NB4 (cell line): ENCODE results near the gene S100A13.
"Not testable (repeated sequence)": the region's sequence is repeated elsewhere in the genome, so short reads cannot be mapped to it uniquely, and the experiment has no call there.

Experiments used
- DNase-seq: peaks from one replicate; pipeline ENCODE4 v3.0.0; 2010; ENCODE audit warnings: low read depth
- H3K4me3 ChIP-seq: one replicate; pipeline ENCODE4 v1.5.1; 2011; ENCODE audit warnings: mild to moderate bottlenecking, low read depth, low read length, moderate library complexity
- CTCF ChIP-seq: IDR thresholded peaks from one replicate; pipeline ENCODE4 v1.5.1; 2012; ENCODE audit warnings: low read depth, low read length
- MYC ChIP-seq: IDR thresholded peaks from 2 replicates; pipeline ENCODE4 v1.6.1; 2011; ENCODE audit warnings: low read depth, low read length
- POLR2A ChIP-seq: IDR thresholded peaks from 2 replicates; pipeline ENCODE4 v1.6.1; 2011; ENCODE audit warnings: mild to moderate bottlenecking; ENCODE audit not compliant: insufficient read length; ENCODE audit errors: extremely low read depth
- TF ChIP-seq, protein P1 (sequence below): IDR thresholded peaks from 2 replicates; pipeline ENCODE4 v1.6.1; 2011; ENCODE audit warnings: low read depth, low read length

The S100A13 gene

GRCh38 chr1:153592748-153593147 is 34.6 kb downstream of the S100A13 start:
- TF ChIP-seq CTCF, result no peak
- TF ChIP-seq, protein P1, sequence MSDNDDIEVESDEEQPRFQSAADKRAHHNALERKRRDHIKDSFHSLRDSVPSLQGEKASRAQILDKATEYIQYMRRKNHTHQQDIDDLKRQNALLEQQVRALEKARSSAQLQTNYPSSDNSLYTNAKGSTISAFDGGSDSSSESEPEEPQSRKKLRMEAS, result no peak
- no peak for TF ChIP-seq POLR2A
- TF ChIP-seq MYC, result no peak
- no peak for DNase-seq
- no peak overlapping the region for H3K4me3 ChIP-seq

- H3K4me3 ChIP-seq, result no peak overlapping the region
- no peak for DNase-seq
- no peak for TF ChIP-seq POLR2A
- TF ChIP-seq MYC, result no peak
Observed at GRCh38 chr1:153588482-153588881, 38.8 kb downstream of the S100A13 start.

GRCh38 chr1:153588033-153588432 is 39.3 kb downstream of the S100A13 start:
- not testable (repeated sequence) for DNase-seq, H3K4me3 ChIP-seq

GRCh38 chr1:153587314-153587713 is 40.0 kb downstream of the S100A13 start:
- no peak for DNase-seq
- H3K4me3 ChIP-seq, result no peak overlapping the region
- TF ChIP-seq MYC, result no peak
- no peak for TF ChIP-seq CTCF
- TF ChIP-seq POLR2A, result no peak
- TF ChIP-seq, protein P1, result no peak

DNA sequence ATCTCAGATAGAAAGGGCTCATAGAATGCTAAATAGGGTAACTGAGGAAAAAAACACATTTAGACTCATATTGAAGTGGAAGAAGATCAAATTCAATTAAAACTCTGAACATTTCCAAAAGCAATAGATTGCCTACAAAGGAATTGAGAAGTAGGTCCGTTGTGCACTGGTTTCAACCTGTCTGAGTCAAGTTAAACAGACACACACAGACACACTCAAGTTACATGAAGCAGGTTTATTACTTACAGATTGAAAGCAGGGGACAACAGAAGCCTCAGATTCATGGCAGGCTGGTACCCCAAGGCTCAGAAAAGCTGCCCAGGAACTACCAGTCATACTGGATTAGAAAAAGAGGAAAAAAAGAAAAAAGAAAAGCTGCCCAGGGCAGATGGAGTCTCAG is 41.0 kb downstream of the S100A13 start:
- H3K4me3 ChIP-seq, result no peak overlapping the region
- DNase-seq, result no peak
- TF ChIP-seq, protein P1, result no peak

DNA sequence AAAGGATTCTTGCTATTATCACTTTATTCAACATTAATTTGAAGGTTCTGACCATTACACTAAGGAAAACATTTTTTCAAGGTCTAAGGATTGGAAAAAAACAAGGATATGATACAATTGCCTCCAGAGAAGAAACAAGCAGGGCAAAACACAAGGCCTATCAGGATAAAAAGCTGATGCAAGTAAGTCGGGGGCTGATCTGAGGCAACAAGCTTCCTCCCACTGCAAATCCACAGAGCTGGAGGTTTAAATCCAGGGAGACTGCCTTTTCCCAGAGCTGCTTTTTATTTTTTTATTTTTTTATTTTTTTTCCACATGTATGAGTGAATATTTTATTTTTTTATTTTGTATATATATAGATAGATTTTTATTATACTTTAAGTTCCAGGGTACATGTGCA is 42.3 kb downstream of the S100A13 start:
- TF ChIP-seq POLR2A, result no peak
- DNase-seq, result no peak
- H3K4me3 ChIP-seq, result no peak overlapping the region

DNA sequence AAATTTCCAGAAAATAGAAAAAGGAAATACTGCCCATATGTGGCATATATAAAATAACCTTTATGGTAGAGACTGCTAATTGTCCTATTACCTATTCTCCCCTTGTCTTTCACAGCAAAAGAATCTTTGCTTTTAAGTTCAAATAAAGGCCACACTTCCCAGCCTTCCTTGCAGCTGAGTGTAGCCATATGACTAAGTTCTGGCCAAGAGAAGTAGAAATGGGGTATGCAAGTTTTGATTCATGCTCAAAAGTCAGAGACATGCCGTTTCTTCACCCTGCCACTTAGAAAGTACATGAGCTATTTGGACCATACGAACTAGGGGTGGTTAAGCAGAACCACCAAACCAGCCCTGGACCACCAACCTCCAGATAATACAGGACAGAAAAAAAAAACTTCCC is 43.3 kb downstream of the S100A13 start:
- TF ChIP-seq POLR2A (no peak), CTCF (no peak), MYC (no peak)
- TF ChIP-seq, protein P1, result no peak
- no peak overlapping the region for H3K4me3 ChIP-seq
- no peak for DNase-seq

DNA sequence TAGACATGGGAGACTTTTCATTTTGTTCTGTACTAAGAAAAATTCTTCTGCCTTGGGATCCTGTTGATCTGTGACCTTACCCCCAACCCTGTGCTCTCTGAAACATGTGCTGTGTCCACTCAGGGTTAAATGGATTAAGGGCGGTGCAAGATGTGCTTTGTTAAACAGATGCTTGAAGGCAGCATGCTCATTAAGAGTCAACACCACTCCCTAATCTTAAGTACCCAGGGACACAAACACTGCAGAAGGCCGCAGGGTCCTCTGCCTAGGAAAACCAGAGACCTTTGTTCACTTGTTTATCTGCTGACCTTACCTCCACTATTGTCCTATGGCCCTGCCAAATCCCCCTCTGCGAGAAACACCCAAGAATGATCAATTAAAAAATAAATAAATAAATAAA is 43.8 kb downstream of the S100A13 start:
- DNase-seq, H3K4me3 ChIP-seq: not testable (repeated sequence)

- not testable (repeated sequence) for H3K4me3 ChIP-seq, DNase-seq
Observed at GRCh38 chr1:153582836-153583235, 44.5 kb downstream of the S100A13 start.
